GM12878 (cell line): ENCODE measurements around the gene WASF2. TPM values are rescaled to one million over a fixed set of nuclear protein-coding genes. Genes with fewer than 3 reads are reported as not detected.

Source experiments
- ATF7 ChIP-seq: fragments of 450-650 bp; IDR thresholded peaks from 2 replicates; pipeline ENCODE4 v1.6.1; 2016; ENCODE audit warnings: low read depth, mild to moderate bottlenecking
- CUX1 ChIP-seq: IDR thresholded peaks from 2 replicates; pipeline ENCODE4 v1.6.1; 2012; ENCODE audit warnings: improper control_type of control experiment, low read depth, low read length; ENCODE audit not compliant: insufficient replicate concordance
- MYC ChIP-seq: IDR thresholded peaks from 2 replicates; pipeline ENCODE4 v1.6.1; 2011; ENCODE audit warnings: mild to moderate bottlenecking, low read length, moderate library complexity, inconsistent platforms; ENCODE audit not compliant: insufficient read depth, insufficient replicate concordance, insufficient read length, severe bottlenecking
- NR2C2 ChIP-seq: IDR thresholded peaks from 2 replicates; pipeline ENCODE4 v1.6.1; 2011; ENCODE audit warnings: borderline replicate concordance, low read depth; ENCODE audit not compliant: control insufficient read depth, insufficient read length
- SUZ12 ChIP-seq: fragments of 200-600 bp; sonication (generic); IDR thresholded peaks from one replicate; pipeline ENCODE4 v1.6.1; 2018; ENCODE audit warnings: antibody characterized with exemption, mild to moderate bottlenecking; ENCODE audit not compliant: unreplicated experiment
- polyA plus RNA-seq, 11 experiments: library from polyadenylated mRNA; depleted of rRNA in 4 of 11; unstranded in 6 of 11; stranded (reverse) in 5 of 11; fragments of >200 nt; fragmentation: Nextera tagmentation in 4 of 11; fragmentation: Illumina TruSeq in 1 of 11; extraction: Ambion mirVana in 4 of 11; extraction: Trizol in 1 of 11; gene quantifications; 1 replicate in 1 of 11; 2 replicates in 10 of 11; pipeline versions ENCODE4 v1.2.1 to v1.2.3, GENCODE V29; 2011 to 2016; ENCODE audit warnings: inconsistent platforms in 2 of 11, missing spikeins in 2 of 11, low read depth in 1 of 11
- total RNA-seq, 4 experiments: library from RNA; depleted of rRNA in 3 of 4; stranded (reverse); fragments of >200 nt in 3 of 4; fragmentation: Illumina TruSeq in 1 of 4; extraction: Trizol in 1 of 4; gene quantifications; 2 replicates each; pipeline versions ENCODE4 v1.2.1 to v1.2.3, GENCODE V29; 2013 to 2021

The WASF2 gene
- total and polyA plus RNA-seq, 10 of the 15 experiments (the other 5 are each of a cell fraction or from before 2014, with no cell fraction given), result 7.0 to 111 (median 37.1) TPM

DNA sequence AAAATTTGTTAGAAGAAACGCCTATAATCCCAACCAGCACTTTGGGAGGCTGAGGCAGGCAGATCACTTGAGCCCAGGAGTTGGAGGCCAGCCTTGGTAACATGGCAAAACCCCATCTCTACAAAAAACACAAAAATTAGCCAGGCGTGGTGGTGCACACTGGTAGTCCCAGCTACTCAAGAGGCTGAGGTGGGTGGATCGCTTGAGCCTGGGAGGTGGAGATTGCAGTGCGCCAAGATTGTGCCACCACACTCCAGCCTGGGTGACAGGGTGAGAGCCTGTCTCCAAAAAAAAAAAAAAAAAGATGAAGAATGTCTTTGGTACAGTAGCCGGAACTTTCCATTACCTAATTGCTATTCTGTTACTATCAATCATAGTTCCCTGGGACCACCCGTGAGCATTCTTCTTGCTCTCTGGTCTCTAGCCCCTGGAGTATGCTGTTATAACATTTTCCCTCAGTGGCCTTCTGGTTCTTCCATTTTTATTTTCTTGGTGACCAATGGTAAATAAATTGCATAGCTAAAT is 43.4 kb downstream of the WASF2 start (continued):
- TF ChIP-seq CUX1, result no peak
- TF ChIP-seq SUZ12, result no peak
- no peak for TF ChIP-seq NR2C2
- TF ChIP-seq ATF7, result no peak
- no peak for TF ChIP-seq MYC
